OCI-LY3 (cell line): Measurements from ENCODE around the gene MALAT1.
"Not testable (repeated sequence)": the region's sequence is repeated elsewhere in the genome, so short reads cannot be mapped to it uniquely, and the experiment has no call there.

Source experiments
- H2AFZ ChIP-seq: fragments of 200-600, 300-600 bp; shearing (Covaris generic); 2 replicates; pipeline ENCODE4 v1.6.0; 2014; ENCODE audit warnings: antibody characterized with exemption, low read depth, low read length
- H3K27ac ChIP-seq: fragments of 200-600, 300-600 bp; sonication (generic); 2 replicates; pipeline ENCODE4 v1.5.1; 2014; ENCODE audit warnings: mild to moderate bottlenecking, low read length, moderate library complexity, mixed read lengths
- H3K27me3 ChIP-seq: fragments of 200-600, 300-600 bp; sonication (generic); 2 replicates; pipeline ENCODE4 v1.6.1; 2014; ENCODE audit warnings: low read depth, low read length, mixed read lengths
- H3K36me3 ChIP-seq: fragments of 200-600, 300-600 bp; sonication (generic); replicated peaks from 2 replicates; pipeline ENCODE3; 2014; ENCODE audit warnings: low read depth, low read length, mixed read lengths
- H3K4me1 ChIP-seq: fragments of 300-600, 200-600 bp; sonication (generic); 2 replicates; pipeline ENCODE4 v1.6.1; 2014; ENCODE audit warnings: low read length, mixed read lengths
- H3K4me2 ChIP-seq: fragments of 200-600, 300-600 bp; sonication (generic); 2 replicates; pipeline ENCODE4 v1.6.1; 2014; ENCODE audit warnings: low read length, mixed read lengths
- H3K4me3 ChIP-seq: fragments of 300-600, 200-600 bp; sonication (generic); 2 replicates; pipeline ENCODE4 v1.5.1; 2014; ENCODE audit warnings: antibody characterized with exemption, mild to moderate bottlenecking, low read length, moderate library complexity
- H3K79me2 ChIP-seq: fragments of 300-600, 200-600 bp; shearing (Covaris generic); 2 replicates; pipeline ENCODE4 v1.6.1; 2014; ENCODE audit warnings: mild to moderate bottlenecking, low read length, mixed read lengths
- H3K9ac ChIP-seq: fragments of 300-600, 200-600 bp; shearing (Covaris generic); 2 replicates; pipeline ENCODE4 v1.6.0; 2014; ENCODE audit warnings: mild to moderate bottlenecking, low read length, moderate library complexity
- H3K9me3 ChIP-seq: fragments of 200-600, 300-600 bp; shearing (Covaris generic); 2 replicates; pipeline ENCODE4 v1.6.1; 2014; ENCODE audit warnings: low read length, mixed read lengths; ENCODE audit not compliant: insufficient read depth
- H4K20me1 ChIP-seq: fragments of 200-600, 300-600 bp; sonication (generic); 2 replicates; pipeline ENCODE4 v1.6.1; 2016; ENCODE audit warnings: low read length, mixed read lengths; ENCODE audit not compliant: insufficient read depth
- EZH2phosphoT487 ChIP-seq: fragments of 200-600 bp; shearing (Covaris generic); IDR thresholded peaks from 2 replicates; pipeline ENCODE4 v1.6.1; 2018; ENCODE audit warnings: antibody characterized with exemption, mixed run types, low read depth
- TF ChIP-seq, protein P1 (sequence below): fragments of 200-600, 300-600 bp; sonication (generic); IDR thresholded peaks from 2 replicates; pipeline ENCODE4 v1.5.1; 2014; ENCODE audit warnings: antibody characterized with exemption, low read length, low read depth

MALAT1 gene

GRCh38 chr11:65467306-65467705, 31.5 kb upstream of the MALAT1 start:
- H2AFZ ChIP-seq, H3K9ac ChIP-seq, H3K9me3 ChIP-seq, H4K20me1 ChIP-seq, H3K4me3 ChIP-seq, H3K4me2 ChIP-seq, H3K79me2 ChIP-seq, H3K27me3 ChIP-seq, H3K27ac ChIP-seq, H3K36me3 ChIP-seq: not testable (repeated sequence)
- TF ChIP-seq, protein P1, sequence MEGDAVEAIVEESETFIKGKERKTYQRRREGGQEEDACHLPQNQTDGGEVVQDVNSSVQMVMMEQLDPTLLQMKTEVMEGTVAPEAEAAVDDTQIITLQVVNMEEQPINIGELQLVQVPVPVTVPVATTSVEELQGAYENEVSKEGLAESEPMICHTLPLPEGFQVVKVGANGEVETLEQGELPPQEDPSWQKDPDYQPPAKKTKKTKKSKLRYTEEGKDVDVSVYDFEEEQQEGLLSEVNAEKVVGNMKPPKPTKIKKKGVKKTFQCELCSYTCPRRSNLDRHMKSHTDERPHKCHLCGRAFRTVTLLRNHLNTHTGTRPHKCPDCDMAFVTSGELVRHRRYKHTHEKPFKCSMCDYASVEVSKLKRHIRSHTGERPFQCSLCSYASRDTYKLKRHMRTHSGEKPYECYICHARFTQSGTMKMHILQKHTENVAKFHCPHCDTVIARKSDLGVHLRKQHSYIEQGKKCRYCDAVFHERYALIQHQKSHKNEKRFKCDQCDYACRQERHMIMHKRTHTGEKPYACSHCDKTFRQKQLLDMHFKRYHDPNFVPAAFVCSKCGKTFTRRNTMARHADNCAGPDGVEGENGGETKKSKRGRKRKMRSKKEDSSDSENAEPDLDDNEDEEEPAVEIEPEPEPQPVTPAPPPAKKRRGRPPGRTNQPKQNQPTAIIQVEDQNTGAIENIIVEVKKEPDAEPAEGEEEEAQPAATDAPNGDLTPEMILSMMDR = 0 out of 2 replicates have a peak, but pooled peaks have one; percentile 5
- H3K4me1 ChIP-seq = peaks cover 17% of the 10 kb centered on the region

DNA sequence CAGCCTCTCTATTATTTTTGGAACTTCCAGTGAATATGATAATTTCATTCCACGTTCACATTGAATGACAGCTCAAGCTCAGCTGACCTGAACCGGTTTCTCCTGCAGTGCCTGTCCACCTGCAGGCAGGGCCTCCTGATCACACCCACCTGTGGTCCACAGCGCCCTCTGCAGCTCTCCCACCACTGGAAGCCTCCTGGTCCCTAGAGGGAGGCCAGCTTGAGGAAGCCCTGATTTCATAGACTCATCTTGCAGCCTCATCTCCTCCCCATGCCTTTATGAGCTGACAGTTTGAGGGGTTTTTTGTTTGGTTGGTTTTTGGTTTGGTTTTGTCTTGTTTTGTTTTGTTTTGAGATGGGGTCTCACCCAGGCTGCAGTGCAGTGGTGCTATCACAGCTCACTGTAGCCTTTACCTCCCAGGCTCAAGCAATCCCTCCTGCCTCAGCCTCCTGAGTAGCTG, 29.9 kb upstream of the MALAT1 start:
- Histone ChIP-seq H2AFZ (no peak overlapping the region), H3K9ac (no peak overlapping the region), H3K36me3 (no peaks in the 10 kb centered on the region), H3K4me1 (peaks cover 22% of the 10 kb centered on the region), H3K9me3 (no peaks in the 10 kb centered on the region), H3K27me3 (no peaks in the 10 kb centered on the region), H3K4me3 (no peak overlapping the region), H4K20me1 (no peaks in the 10 kb centered on the region), H3K27ac (no peak overlapping the region), H3K79me2 (peaks cover 5% of the 10 kb centered on the region; the same call in 1 of the 2 replicates), H3K4me2 (no peak overlapping the region)
- TF ChIP-seq, protein P1 = peak; percentile 90
- no peak for TF ChIP-seq EZH2phosphoT487

GRCh38 chr11:65470433-65471049, 28.3 kb upstream of the MALAT1 start:
- Histone ChIP-seq H3K36me3 (no peaks in the 10 kb centered on the region), H3K4me2 (no peak overlapping the region), H3K4me3 (no peak overlapping the region), H3K27me3 (no peaks in the 10 kb centered on the region), H3K9me3 (no peaks in the 10 kb centered on the region), H3K27ac (no peak overlapping the region), H3K4me1 (peaks cover 22% of the 10 kb centered on the region), H4K20me1 (no peaks in the 10 kb centered on the region), H3K79me2 (peaks cover 5% of the 10 kb centered on the region; the same call in 1 of the 2 replicates), H2AFZ (no peak overlapping the region), H3K9ac (no peak overlapping the region)
- TF ChIP-seq, protein P1 = no peak
- TF ChIP-seq EZH2phosphoT487 = no peak

- Histone ChIP-seq H4K20me1 (no peaks in the 10 kb centered on the region), H2AFZ (peak overlapping the region; percentile 17), H3K4me1 (peaks cover 26% of the 10 kb centered on the region), H3K36me3 (no peaks in the 10 kb centered on the region), H3K9me3 (no peaks in the 10 kb centered on the region), H3K27ac (peak overlapping the region; percentile 37), H3K27me3 (no peaks in the 10 kb centered on the region), H3K9ac (peak overlapping the region; percentile 55), H3K4me2 (peak overlapping the region; percentile 88), H3K4me3 (peak overlapping the region; percentile 61), H3K79me2 (peaks cover 12% of the 10 kb centered on the region)
- TF ChIP-seq EZH2phosphoT487 = no peak
- TF ChIP-seq, protein P1 = peak; percentile 88
Observed at GRCh38 chr11:65471447-65471891, 27.4 kb upstream of the MALAT1 start.

DNA sequence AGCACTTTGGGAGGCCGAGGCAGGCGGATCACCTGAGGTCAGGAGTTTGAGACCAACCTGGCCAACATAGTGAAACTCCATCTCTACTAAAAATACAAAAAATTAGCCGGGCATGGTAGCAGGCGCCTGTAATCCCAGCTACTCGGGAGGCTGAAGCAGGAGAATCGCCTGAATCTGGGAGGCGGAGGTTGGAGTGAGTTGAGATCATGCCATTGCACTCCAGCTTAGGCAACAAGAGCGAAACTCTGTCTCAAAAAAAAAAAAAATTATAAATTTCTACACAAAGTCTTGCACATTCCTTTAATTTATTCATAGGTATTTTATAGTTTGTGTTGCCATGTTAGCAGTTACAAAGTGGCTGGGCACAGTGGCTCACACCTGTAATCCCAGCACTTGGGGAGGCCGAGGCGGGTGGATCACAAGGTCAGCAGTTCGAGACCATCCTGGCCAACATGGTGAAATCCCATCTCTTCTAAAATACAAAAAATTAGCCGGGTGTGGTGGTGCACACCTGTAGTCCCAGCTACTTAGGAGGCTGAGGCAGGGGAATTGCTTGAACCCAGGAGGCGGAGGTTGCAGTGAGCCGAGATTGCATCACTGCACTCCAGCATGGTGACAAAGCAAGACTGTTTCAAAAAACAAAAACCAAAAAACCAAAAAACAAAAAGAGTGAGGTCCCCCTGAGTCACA, 26.1 kb upstream of the MALAT1 start:
- Histone ChIP-seq H3K79me2 (peaks cover 23% of the 10 kb centered on the region), H3K9ac (peak overlapping the region; percentile 55)

More for the DNA sequence above, 26.1 kb upstream of the MALAT1 start:
- H4K20me1 ChIP-seq, H3K9me3 ChIP-seq, H2AFZ ChIP-seq, H3K27me3 ChIP-seq, H3K36me3 ChIP-seq: not testable (repeated sequence)
- Histone ChIP-seq H3K4me3 (peak overlapping the region; percentile 61), H3K27ac (peak overlapping the region; percentile 37; the same call in 1 of the 2 replicates), H3K4me2 (peak overlapping the region; percentile 88), H3K4me1 (peaks cover 28% of the 10 kb centered on the region)
